Transverse colon (tissue), 4 donors: ENCODE results near the gene TTPAL.

ENCODE experiments used
- CTCF ChIP-seq, 5 experiments: fragments of 200-600 bp in 3 of 5; fragments of 450-650 bp in 2 of 5; sonication (generic) in 3 of 5; IDR thresholded peaks; 1 replicate in 2 of 5; 2 replicates in 3 of 5; pipeline ENCODE4 v1.5.1; 2016 to 2017; ENCODE audit warnings: antibody characterized with exemption in 5 of 5, inconsistent platforms in 3 of 5, mild to moderate bottlenecking in 2 of 5, moderate library complexity in 1 of 5
- EP300 ChIP-seq: sonication (generic); formaldehyde crosslinking; IDR thresholded peaks from one replicate; pipeline ENCODE4 v1.6.1; 2017; ENCODE audit warnings: antibody characterized with exemption, low read depth
- POLR2A ChIP-seq: fragments of 450-650 bp; IDR thresholded peaks from one replicate; pipeline ENCODE4 v1.6.1; 2016; ENCODE audit warnings: antibody characterized with exemption, mild to moderate bottlenecking, moderate library complexity
- POLR2AphosphoS5 ChIP-seq, 3 donors: sonication (generic); formaldehyde crosslinking; IDR thresholded peaks; one replicate each; pipeline ENCODE4 v1.6.1; 2016; ENCODE audit warnings: antibody characterized with exemption in 3 of 3

GRCh38 chr20:44478206-44478605 is 2.5 kb downstream of the TTPAL start:
- TF ChIP-seq CTCF (IDR thresholded peaks at IDR 0.05) (no peak), EP300 (no peak), POLR2AphosphoS5 (IDR thresholded peaks at IDR 0.05) (no peak), POLR2A (no peak)
